IMR-90 (cell line): ENCODE measurements around the gene PTPRN2. TPM values are rescaled to one million over a fixed set of nuclear protein-coding genes. Genes with fewer than 3 reads are reported as not detected.

Experiments used
- ATAC-seq: fragments of 200-7000 bp; cut with Tn5 transposase; 2 replicates; pipeline ENCODE4 v1.9.1; 2020; ENCODE audit warnings: low read depth, mild to moderate bottlenecking, moderate library complexity
- BruUV-seq: library from RNA; stranded (reverse); fragments of 400-500 nt; replicated peaks from 2 replicates; lab custom pipeline; 2021; lab: Mats Ljungman, UMichigan
- CTCF ChIA-PET: fragments of 300-600 bp; formaldehyde crosslinking; extraction: SDS; loops from one replicate; lab custom pipeline; 2021; ENCODE audit warnings: antibody characterized with exemption; lab: Yijun Ruan, JAX
- POLR2A ChIA-PET: fragments of 300-600 bp; sonication (Branson Sonifier 250); formaldehyde crosslinking; loops from one replicate; lab custom pipeline; 2022; ENCODE audit warnings: antibody characterized with exemption; ENCODE audit not compliant: unreplicated experiment; lab: Charles Lee
- DNase-seq: peaks from one replicate; pipeline ENCODE4 v3.0.0; 2013
- H2AFZ ChIP-seq: replicated peaks from 2 replicates; pipeline ENCODE3; 2013; ENCODE audit warnings: low read length, mild to moderate bottlenecking; ENCODE audit not compliant: poor library complexity
- H2AK5ac ChIP-seq: 2 replicates; pipeline ENCODE4 v1.6.1; 2013; ENCODE audit warnings: low read depth, low read length, inconsistent platforms
- H2AK9ac ChIP-seq: replicated peaks from 2 replicates; pipeline ENCODE3; 2013; ENCODE audit warnings: mild to moderate bottlenecking, low read depth, low read length, moderate library complexity; ENCODE audit not compliant: poor library complexity
- H2BK120ac ChIP-seq: 2 replicates; pipeline ENCODE4 v1.6.1; 2013; ENCODE audit warnings: low read depth, low read length, inconsistent platforms
- H2BK15ac ChIP-seq: 3 replicates; pipeline ENCODE4 v1.6.1; 2013; ENCODE audit warnings: low read depth, low read length, inconsistent platforms
- H2BK20ac ChIP-seq: 2 replicates; pipeline ENCODE4 v1.6.1; 2013; ENCODE audit warnings: low read depth, mild to moderate bottlenecking, inconsistent platforms, low read length, moderate library complexity
- H2BK5ac ChIP-seq: 2 replicates; pipeline ENCODE4 v1.6.1; 2013; ENCODE audit warnings: mild to moderate bottlenecking, low read depth, low read length, inconsistent platforms; ENCODE audit not compliant: poor library complexity, severe bottlenecking
- H3K14ac ChIP-seq: replicated peaks from 2 replicates; pipeline ENCODE4 v1.6.1; 2013; ENCODE audit warnings: low read depth, low read length, inconsistent platforms
- H3K18ac ChIP-seq: 2 replicates; pipeline ENCODE4 v1.6.1; 2013; ENCODE audit warnings: low read depth, low read length, control low read depth
- H3K23ac ChIP-seq: 2 replicates; pipeline ENCODE4 v1.6.1; 2013; ENCODE audit warnings: low read depth, low read length, inconsistent platforms
- H3K27ac ChIP-seq: 2 replicates; pipeline ENCODE4 v1.5.1; 2013; ENCODE audit warnings: mild to moderate bottlenecking, control low read depth, low read length; ENCODE audit not compliant: insufficient read depth
- H3K27me3 ChIP-seq: 2 replicates; pipeline ENCODE4 v1.6.1; 2013; ENCODE audit warnings: low read length; ENCODE audit not compliant: control insufficient read depth, insufficient read depth
- H3K36me3 ChIP-seq: 2 replicates; pipeline ENCODE4 v1.6.1; 2013; ENCODE audit warnings: low read length, mixed read lengths; ENCODE audit not compliant: control insufficient read depth, insufficient read depth
- H3K4ac ChIP-seq: 2 replicates; pipeline ENCODE4 v1.6.1; 2013; ENCODE audit warnings: low read depth, low read length, inconsistent platforms
- H3K4me1 ChIP-seq: 2 replicates; pipeline ENCODE4 v1.6.1; 2013; ENCODE audit warnings: low read length, mixed read lengths; ENCODE audit not compliant: control insufficient read depth, insufficient read depth
- H3K4me2 ChIP-seq: 2 replicates; pipeline ENCODE4 v1.6.1; 2013; ENCODE audit warnings: low read depth, mild to moderate bottlenecking, control low read depth, low read length, moderate library complexity
- H3K4me3 ChIP-seq: 2 replicates; pipeline ENCODE4 v1.5.1; 2013; ENCODE audit warnings: low read depth, mild to moderate bottlenecking, control low read depth, low read length, moderate library complexity; ENCODE audit not compliant: insufficient read depth
- H3K56ac ChIP-seq: 2 replicates; pipeline ENCODE4 v1.6.1; 2013; ENCODE audit warnings: low read length, inconsistent platforms; ENCODE audit not compliant: insufficient read depth; ENCODE audit errors: extremely low read depth
- H3K79me1 ChIP-seq, 2 experiments: 2 replicates each; pipeline ENCODE4 v1.6.1; 2013; ENCODE audit warnings: low read length in 2 of 2, inconsistent platforms in 1 of 2, low read depth in 1 of 2
- H3K9ac ChIP-seq: 2 replicates; pipeline ENCODE4 v1.6.1; 2013; ENCODE audit warnings: low read depth, low read length, control low read depth
- H3K9me1 ChIP-seq: 2 replicates; pipeline ENCODE4 v1.6.1; 2013; ENCODE audit warnings: low read length, inconsistent platforms; ENCODE audit not compliant: insufficient read depth
- H3K9me3 ChIP-seq: 2 replicates; pipeline ENCODE4 v1.6.1; 2013; ENCODE audit warnings: low read length; ENCODE audit not compliant: control insufficient read depth, insufficient read depth
- H4K20me1 ChIP-seq: 2 replicates; pipeline ENCODE4 v1.6.1; 2013; ENCODE audit warnings: low read length, inconsistent platforms; ENCODE audit not compliant: insufficient read depth
- H4K5ac ChIP-seq: 2 replicates; pipeline ENCODE4 v1.6.1; 2013; ENCODE audit warnings: mild to moderate bottlenecking, low read depth, low read length, control low read depth
- H4K8ac ChIP-seq, 2 experiments: 2 replicates each; pipeline ENCODE4 v1.6.1; 2013; ENCODE audit warnings: low read depth in 2 of 2, low read length in 2 of 2, control low read depth in 1 of 2, inconsistent platforms in 1 of 2
- H4K91ac ChIP-seq: 2 replicates; pipeline ENCODE4 v1.6.1; 2013; ENCODE audit warnings: low read depth, low read length, inconsistent platforms; ENCODE audit not compliant: insufficient read depth
- CEBPB ChIP-seq: IDR thresholded peaks from 2 replicates; pipeline ENCODE4 v1.6.1; 2012; ENCODE audit warnings: low read depth, low read length, improper control_type of control experiment
- CHD1 ChIP-seq: IDR thresholded peaks from 2 replicates; pipeline ENCODE4 v1.6.1; 2012; ENCODE audit warnings: low read depth, low read length, improper control_type of control experiment
- ELK1 ChIP-seq: fragments of 150-350 bp; IDR thresholded peaks from 2 replicates; pipeline ENCODE4 v1.6.1; 2016; ENCODE audit warnings: low read depth, mild to moderate bottlenecking, low read length, moderate library complexity, borderline replicate concordance
- FOS ChIP-seq: fragments of 150-350 bp; IDR thresholded peaks from 2 replicates; pipeline ENCODE4 v1.6.1; 2016; ENCODE audit warnings: low read depth, low read length
- MAFK ChIP-seq: IDR thresholded peaks from 2 replicates; pipeline ENCODE4 v1.6.1; 2012; ENCODE audit warnings: low read depth, low read length, improper control_type of control experiment
- MAZ ChIP-seq: IDR thresholded peaks from 2 replicates; pipeline ENCODE4 v1.6.1; 2012; ENCODE audit warnings: low read depth, mild to moderate bottlenecking, low read length, improper control_type of control experiment, moderate library complexity, borderline replicate concordance
- MXI1 ChIP-seq: IDR thresholded peaks from 2 replicates; pipeline ENCODE4 v1.6.1; 2012; ENCODE audit warnings: low read depth, mild to moderate bottlenecking, low read length, moderate library complexity, borderline replicate concordance
- NFE2L2 ChIP-seq: fragments of 150-350 bp; IDR thresholded peaks from 2 replicates; pipeline ENCODE4 v1.6.1; 2016; ENCODE audit warnings: low read depth, mild to moderate bottlenecking, low read length
- RAD21 ChIP-seq: IDR thresholded peaks from 2 replicates; pipeline ENCODE4 v1.6.1; 2012; ENCODE audit warnings: low read length, improper control_type of control experiment
- RCOR1 ChIP-seq: IDR thresholded peaks from 2 replicates; pipeline ENCODE4 v1.6.1; 2012; ENCODE audit warnings: mild to moderate bottlenecking, low read length, improper control_type of control experiment; ENCODE audit not compliant: insufficient replicate concordance
- RFX5 ChIP-seq: IDR thresholded peaks from 2 replicates; pipeline ENCODE4 v1.8.0; 2012; ENCODE audit warnings: low read depth, mild to moderate bottlenecking, low read length, moderate library complexity
- SMC3 ChIP-seq: fragments of 150-350 bp; IDR thresholded peaks from 2 replicates; pipeline ENCODE4 v1.6.1; 2016; ENCODE audit warnings: low read depth, mild to moderate bottlenecking, antibody characterized with exemption, low read length, moderate library complexity
- WGBS, 2 experiments: methylation state at CpG; one replicate each; pipeline versions ENCODE4 v1.1.5 to v1.1.7; 2013; ENCODE audit warnings: missing lambda C conversion rate in 2 of 2; ENCODE audit not compliant: insufficient read length in 1 of 2; ENCODE audit errors: extremely low coverage in 2 of 2; 5-methylcytosine and 5-hydroxymethylcytosine counted together
- dilution Hi-C: fragments of 300-500 bp; cut with HindIII; formaldehyde crosslinking; loops from one replicate; pipeline ENCODE4 v1.14.3; 2018; ENCODE audit warnings: low sequenced_read_pairs; ENCODE audit not compliant: unreplicated experiment
- in situ Hi-C: fragments of 300-500 bp; cut with MboI; formaldehyde crosslinking; loops from 3 replicates; pipeline ENCODE4 v1.14.3; 2019; ENCODE audit warnings: low sequenced_read_pairs, inconsistent platforms, mixed read lengths
- intact Hi-C: fragments of 100-400 bp; cut with micrococcal nuclease; formaldehyde crosslinking; loops from 2 replicates; pipeline ENCODE4 v1.10.0; 2022
- polyA plus RNA-seq, 3 experiments: library from polyadenylated mRNA; depleted of rRNA; stranded (reverse); fragments of >200 nt; gene quantifications; 2 replicates each; pipeline ENCODE4 v1.2.3, GENCODE V29; 2012; ENCODE audit warnings: low replicate concordance in 1 of 3
- total RNA-seq: library from RNA; depleted of rRNA; stranded (reverse); fragments of >200 nt; gene quantifications from 2 replicates; pipeline ENCODE4 v1.2.3, GENCODE V29; 2012

The PTPRN2 gene
- total and polyA plus RNA-seq, 2 of the 4 experiments (the other 2 are of a cell fraction) = 0.03 TPM; not detected in 1

- Histone ChIP-seq H3K79me1 (no peaks in the 10 kb centered on the region), H3K9me3 (peaks cover 26% of the 10 kb centered on the region), H3K9me1 (no peaks in the 10 kb centered on the region), H3K4me1 (no peaks in the 10 kb centered on the region), H2AFZ (no peak overlapping the region), H4K5ac (no peak overlapping the region), H2BK5ac (no peak overlapping the region), H3K4me3 (no peak overlapping the region), H4K91ac (no peak overlapping the region), H3K18ac (no peak overlapping the region), H3K14ac (no peak overlapping the region), H4K8ac (no peak overlapping the region), H2AK5ac (no peak overlapping the region), H3K23ac (no peak overlapping the region), H3K27ac (no peak overlapping the region), H3K4me2 (no peak overlapping the region), H2BK15ac (no peak overlapping the region), H3K9ac (no peak overlapping the region), H4K20me1 (no peaks in the 10 kb centered on the region), H2AK9ac (no peak overlapping the region), H3K27me3 (no peaks in the 10 kb centered on the region), H2BK120ac (no peak overlapping the region), H3K4ac (no peak overlapping the region), H3K36me3 (no peaks in the 10 kb centered on the region), H2BK20ac (no peak overlapping the region), H3K56ac (no peak overlapping the region)
- 8% methylated on average over 2 of the region's 6 CpGs; no CpG with 5 or more reads in 1 of the 2 experiments for WGBS, 2 experiments
- TF ChIP-seq MXI1 (no peak), RCOR1 (no peak), RAD21 (no peak), SMC3 (no peak), NFE2L2 (no peak), MAZ (no peak), MAFK (no peak), FOS (no peak), CEBPB (no peak), CHD1 (no peak), RFX5 (no peak), ELK1 (no peak)
- intact Hi-C loops (no loop called here), dilution Hi-C loops (no loop called here), in situ Hi-C loops (no loop called here)
- CTCF ChIA-PET = no interaction called here
- DNase-seq = no peak
- no peak for ATAC-seq
- no TSS peak for BruUV-seq
- POLR2A ChIA-PET = no interaction called here
Measured at GRCh38 chr7:158495786-158496185, 91.8 kb downstream of the PTPRN2 start.
